ENCODE data around the gene RILP.

The RILP gene

DNA sequence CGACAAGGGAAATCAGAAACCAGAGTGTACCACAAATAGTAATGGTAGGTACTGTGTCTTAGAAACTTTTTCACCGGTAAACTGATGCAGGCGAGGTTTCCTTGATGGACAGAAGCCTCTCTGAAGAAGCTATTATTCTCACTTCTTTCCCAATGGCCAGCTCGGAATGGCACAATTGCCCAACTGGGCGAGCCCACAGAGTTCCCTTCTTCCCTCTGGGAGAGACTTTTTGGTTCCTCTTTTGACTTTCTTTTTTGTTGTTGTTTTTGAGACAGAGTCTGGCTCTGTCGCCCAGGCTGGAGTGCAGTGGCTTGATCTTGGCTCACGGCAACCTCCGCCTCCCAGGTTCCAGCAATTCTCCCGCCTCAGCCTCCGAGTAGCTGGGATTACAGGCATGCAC is 38.0 kb downstream of the RILP start:
- intact Hi-C loops (cut with DNase I), result no loop called here
- DNase-seq, result no peak

GRCh38 chr17:1608676-1609075 is 41.0 kb downstream of the RILP start:
- intact Hi-C loops (cut with DNase I), result no loop called here
- no peak for DNase-seq

DNA sequence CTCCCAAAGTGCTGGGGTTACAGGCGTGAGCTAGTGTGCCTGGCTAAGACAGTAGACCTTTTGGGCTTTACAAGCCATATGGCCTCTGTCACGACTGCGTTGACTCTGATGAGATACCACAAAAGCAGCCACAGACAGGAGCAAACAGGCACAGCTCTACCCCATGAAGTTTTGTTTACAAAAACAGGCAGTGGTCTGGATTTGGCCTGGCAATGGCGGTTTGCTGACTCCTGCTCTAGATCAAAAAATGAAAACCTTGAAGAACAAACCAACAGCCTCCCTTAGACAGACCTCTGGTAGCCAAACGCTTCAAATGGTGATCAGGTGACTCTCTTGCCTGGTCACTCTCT is 41.7 kb downstream of the RILP start:
- no peak for DNase-seq
- intact Hi-C loops (cut with DNase I), result no loop called here

DNA sequence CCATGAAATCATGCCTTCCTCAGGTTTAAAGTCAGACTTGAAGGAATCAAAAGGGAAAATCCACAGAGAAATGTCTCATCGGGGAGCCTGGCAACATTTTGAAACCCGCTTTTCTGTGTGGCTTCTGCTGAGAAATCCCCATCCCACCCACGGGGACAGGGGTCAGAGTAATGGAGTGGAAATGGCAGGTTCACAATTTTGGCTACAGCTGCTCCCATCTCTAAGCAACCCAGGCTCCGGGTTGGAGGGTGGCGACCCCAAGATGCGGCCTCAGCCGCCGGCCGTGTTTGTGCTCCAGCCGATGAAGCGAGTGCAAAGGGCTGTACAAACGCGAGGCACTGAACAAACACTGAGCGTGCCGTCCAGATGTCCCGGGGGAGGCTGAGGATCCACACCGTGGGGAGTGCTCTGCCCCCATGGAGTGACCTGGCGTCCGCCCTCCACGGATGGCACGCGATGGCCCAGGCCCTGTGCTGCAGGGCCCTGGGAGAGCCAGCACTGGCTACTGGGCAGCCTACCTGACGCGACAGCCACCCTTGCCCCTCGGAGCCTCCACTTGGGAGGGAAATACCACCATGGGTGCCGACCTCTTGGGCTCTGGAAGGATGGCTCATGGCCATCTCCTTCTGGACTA is 43.2 kb downstream of the RILP start:
- DNase-seq, result no peak
- intact Hi-C loops (cut with DNase I), result no loop called here

DNA sequence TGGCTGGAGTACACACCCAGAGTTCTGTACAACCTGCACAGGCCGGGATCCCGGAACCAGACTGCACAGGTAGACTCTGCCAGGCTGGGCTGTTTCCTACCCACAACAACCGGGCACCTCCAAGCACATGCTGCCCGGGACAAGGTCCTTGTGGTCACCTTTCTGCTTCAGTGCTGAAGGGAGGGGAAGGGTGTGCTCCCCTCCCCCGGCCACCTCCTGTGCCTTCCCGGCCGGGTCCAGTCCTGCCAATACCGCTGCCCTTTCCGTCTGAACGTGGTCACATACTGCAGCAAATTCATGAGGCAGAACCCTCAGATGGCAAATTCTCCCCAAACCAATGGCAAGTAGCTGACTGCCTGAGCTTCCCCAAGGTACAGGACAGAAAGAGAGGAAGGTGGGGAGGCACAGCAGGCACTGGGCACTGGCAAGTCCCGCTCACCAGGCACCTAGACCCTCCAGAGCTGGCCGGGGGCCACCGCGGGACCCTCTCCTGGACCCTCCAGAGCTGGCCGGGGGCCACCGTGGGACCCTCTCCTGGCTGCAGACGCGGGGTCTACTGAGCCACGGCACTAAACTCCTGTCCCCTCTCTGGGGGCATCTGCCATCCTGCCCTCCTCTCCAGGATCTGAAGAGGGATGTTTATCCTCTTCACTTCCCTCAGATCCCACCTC is 43.9 kb downstream of the RILP start:
- no peak for DNase-seq
- intact Hi-C loops (cut with DNase I), result no loop called here

DNA sequence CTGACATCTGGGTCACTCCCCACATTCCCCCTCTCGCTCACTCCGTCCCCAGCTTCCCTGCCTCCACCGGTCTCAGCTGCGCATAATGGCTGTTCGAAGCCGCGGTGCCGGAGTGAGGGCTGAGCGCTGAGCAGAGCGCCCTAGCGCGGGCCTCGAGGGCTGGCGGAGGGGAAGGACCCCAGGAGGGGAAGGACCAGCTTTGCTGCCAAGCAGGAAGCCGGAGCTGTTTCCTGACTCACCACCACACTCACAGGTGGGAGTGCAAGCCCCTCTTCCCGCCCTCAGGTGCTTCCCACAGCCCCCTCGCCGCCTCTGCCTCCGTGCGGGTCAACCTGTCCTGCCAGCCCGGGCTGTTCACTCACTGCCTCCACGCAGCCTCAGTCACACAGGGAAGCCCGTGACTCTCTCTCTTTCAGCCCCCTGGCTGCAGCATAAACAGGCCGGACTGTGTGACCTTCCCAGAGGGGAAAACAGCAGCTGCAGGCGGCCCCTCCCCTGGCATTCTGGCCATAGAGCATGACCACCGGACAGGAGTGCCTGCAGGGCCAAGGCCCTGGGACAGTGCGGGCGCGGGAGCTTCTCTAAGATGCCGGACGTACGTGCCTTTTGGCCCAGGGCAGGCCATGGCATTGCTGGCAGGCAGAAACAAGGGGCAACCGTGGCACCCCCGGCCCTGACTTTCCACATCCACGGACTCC is 44.7 kb downstream of the RILP start:
- intact Hi-C loops (cut with DNase I), result no loop called here
- no peak for DNase-seq

DNA sequence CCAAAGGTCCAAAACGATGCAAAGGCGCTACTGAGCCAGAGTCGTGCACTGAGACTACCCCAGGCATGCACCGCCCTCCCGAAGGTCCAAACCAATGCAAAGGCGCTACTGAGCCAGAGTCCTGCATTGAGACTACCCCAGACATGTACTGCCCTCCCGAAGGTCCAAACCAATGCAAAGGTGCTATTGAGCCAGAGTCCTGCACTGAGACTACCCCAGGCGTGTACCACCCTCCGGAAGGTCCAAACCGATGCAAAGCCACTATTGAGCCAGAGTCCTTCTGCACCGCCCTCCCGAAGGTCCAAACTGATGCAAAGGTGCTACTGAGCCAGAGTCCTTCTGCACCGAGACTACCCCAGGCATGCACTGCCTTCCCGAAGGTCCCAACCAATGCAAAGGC is 48.1 kb downstream of the RILP start:
- intact Hi-C loops (cut with DNase I), result no loop called here

DNA sequence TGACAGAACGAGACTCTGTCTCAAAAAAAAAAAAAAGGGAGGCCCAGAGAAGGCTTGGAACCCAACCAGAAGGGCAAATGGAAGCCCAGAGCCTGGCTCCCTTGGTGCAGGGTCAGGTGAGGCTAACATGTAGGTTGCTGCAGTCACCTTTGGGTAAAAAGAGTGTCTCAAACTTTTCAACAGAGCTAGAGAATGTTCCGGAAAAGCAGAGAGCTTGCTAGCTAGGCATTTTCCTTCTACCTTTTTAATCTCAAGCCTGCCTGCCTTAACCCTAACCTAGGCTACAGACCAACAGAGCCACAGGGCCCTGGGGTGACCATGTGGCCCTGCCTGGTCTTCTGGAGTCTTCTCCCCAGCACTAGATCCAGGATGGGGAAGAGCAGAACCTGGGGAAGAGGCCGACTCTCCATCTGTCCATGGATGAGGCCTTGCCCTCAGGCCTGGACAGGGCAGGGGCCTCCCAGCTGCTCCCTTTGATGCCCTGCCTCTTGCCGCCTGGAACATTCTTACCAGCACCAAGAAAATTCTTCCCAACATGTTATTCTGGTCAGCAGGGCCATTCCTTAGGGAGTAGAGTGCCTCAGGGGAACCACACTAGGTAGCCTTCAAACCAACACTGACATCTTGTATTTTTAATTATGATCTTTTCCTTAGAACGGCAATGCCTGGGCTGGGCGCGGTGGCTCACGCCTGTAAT is 51.1 kb downstream of the RILP start:
- intact Hi-C loops (cut with DNase I), result no loop called here
- DNase-seq, result no peak

More for the DNA sequence above, 48.1 kb downstream of the RILP start:
- no peak for DNase-seq

DNA sequence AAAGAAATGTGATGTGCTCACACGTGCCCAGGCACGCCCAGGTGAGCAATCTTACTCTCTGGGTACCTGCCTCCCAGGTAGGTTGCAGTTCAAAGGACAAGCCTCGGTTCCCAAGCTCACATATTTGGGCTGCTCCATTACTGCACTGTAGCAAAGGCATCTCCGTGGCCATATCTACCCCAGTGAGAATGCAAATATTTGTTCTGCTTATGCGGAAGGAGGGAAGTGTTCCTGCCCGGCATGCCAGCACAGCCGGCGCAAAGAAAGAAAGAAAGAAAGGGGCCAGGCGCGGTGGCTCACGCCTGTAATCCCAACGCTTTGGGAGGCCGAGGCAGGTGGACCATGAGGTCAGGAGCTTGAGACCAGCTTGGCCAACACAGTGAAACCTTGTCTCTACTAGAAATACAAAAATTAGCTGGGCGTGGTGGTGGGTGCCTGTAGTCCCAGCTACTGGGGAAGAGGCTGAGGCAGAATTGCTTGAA is 51.8 kb downstream of the RILP start:
- intact Hi-C loops (cut with DNase I), result no loop called here
- DNase-seq, result no peak
